LNCaP clone FGC (cell line): ENCODE measurements around the gene RETSAT.

Experiments
- DNase-seq: peaks from one replicate; pipeline ENCODE4 v3.0.0-alpha.2; 2011; ENCODE audit warnings: low read depth
- H3K4me3 ChIP-seq: 2 replicates; pipeline ENCODE4 v1.5.1; 2011; ENCODE audit warnings: mild to moderate bottlenecking, low read depth, low read length, control low read depth
- CTCF ChIP-seq: IDR thresholded peaks from 2 replicates; pipeline ENCODE4 v1.5.1; 2012; ENCODE audit warnings: mild to moderate bottlenecking; ENCODE audit not compliant: control insufficient read depth, insufficient read depth; ENCODE audit errors: extremely low read depth

RETSAT gene

GRCh38 chr2:85308201-85308600 lies 46.1 kb downstream of the RETSAT start:
- no peak for TF ChIP-seq CTCF
- DNase-seq, result no peak

GRCh38 chr2:85307527-85307897 lies 46.8 kb downstream of the RETSAT start:
- DNase-seq, result no peak
- no peak overlapping the region for H3K4me3 ChIP-seq
- no peak for TF ChIP-seq CTCF

More at GRCh38 chr2:85308201-85308600, 46.1 kb downstream of the RETSAT start:
- H3K4me3 ChIP-seq, result no peak overlapping the region

- no peak overlapping the region for H3K4me3 ChIP-seq
- DNase-seq, result no peak
- no peak for TF ChIP-seq CTCF
Measured at GRCh38 chr2:85303780-85304531, 50.4 kb downstream of the RETSAT start.

- DNase-seq, result no peak
- H3K4me3 ChIP-seq, result no peak overlapping the region
- TF ChIP-seq CTCF, result no peak
Measured at GRCh38 chr2:85302121-85302520, 52.2 kb downstream of the RETSAT start.
